Smooth muscle cell of the coronary artery (primary cell): ENCODE data around the gene ZNF318. TPM values are rescaled to one million over a fixed set of nuclear protein-coding genes. Genes with fewer than 3 reads are reported as not detected.

Experiments used
- total RNA-seq: library from RNA; depleted of rRNA; stranded (reverse); fragments of >200 nt; gene quantifications from 2 replicates; pipeline ENCODE4 v1.2.3, GENCODE V29; 2014; ENCODE audit warnings: low replicate concordance

The ZNF318 gene, protein sequence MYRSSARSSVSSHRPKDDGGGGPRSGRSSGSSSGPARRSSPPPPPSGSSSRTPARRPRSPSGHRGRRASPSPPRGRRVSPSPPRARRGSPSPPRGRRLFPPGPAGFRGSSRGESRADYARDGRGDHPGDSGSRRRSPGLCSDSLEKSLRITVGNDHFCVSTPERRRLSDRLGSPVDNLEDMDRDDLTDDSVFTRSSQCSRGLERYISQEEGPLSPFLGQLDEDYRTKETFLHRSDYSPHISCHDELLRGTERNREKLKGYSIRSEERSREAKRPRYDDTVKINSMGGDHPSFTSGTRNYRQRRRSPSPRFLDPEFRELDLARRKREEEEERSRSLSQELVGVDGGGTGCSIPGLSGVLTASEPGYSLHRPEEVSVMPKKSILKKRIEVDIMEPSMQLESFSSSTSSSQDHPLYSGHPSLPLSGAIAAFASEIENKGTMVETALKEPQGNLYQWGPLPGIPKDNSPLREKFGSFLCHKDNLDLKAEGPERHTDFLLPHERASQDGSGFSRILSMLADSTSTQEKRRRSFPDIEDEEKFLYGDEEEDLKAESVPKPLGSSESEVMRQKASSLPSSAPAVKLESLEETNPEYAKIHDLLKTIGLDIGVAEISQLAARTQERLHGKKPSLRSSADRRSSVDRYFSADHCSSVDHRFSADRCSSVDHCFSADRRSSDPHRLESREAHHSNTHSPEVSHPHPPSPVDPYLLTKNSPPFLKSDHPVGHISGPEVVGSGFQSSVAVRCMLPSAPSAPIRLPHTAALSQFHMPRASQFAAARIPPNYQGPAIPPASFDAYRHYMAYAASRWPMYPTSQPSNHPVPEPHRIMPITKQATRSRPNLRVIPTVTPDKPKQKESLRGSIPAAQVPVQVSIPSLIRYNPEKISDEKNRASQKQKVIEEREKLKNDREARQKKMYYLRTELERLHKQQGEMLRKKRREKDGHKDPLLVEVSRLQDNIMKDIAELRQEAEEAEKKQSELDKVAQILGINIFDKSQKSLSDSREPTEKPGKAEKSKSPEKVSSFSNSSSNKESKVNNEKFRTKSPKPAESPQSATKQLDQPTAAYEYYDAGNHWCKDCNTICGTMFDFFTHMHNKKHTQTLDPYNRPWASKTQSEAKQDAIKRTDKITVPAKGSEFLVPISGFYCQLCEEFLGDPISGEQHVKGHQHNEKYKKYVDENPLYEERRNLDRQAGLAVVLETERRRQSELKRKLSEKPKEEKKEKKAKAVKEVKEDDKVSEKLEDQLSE (N-terminal part only)
- 2.8 and 3.8 TPM in 2 replicates for total RNA-seq

DNA sequence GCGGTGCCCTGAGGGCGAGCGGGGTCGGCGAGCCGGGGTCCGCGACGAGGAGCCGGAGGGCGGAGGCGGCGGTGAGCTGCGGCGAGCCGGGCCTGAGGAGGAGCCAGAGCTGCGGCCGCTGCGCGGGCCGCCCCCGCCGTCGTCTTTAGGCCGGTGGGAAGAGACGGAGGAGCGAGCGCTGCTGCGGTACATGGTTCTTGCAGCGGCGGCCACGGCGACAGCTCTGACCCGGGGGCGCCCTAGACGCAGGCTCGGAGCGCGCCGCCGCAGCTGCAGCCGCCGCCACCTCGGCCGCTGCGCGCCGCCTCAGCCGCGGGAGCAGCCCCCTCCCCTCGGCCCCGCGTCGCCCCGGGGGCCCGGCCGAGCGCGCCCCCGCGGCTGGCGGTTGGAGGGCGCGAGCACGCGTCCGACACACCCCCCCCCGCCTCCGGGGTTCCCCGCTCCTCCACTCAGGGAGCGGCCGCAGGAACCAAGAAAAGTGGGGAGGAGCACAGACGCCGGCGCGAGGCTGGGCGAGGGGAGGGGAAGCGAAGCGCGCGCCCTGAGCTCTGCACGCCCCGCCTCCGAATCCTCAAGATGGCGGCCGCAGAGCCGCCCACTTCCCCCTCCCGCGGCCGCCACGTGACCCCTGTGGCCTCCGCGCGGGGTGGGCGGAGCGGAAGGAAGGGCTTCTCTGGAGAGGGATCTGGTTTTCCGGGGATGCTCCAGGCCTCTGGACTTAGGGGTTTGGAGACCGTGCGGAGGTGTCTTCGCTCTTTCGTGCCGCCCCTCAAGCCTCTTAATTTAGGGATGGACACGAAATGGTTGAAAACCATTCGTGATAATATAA lies at the start of gene ZNF318:
Gene ZNF318, minus strand, starts transcription at position 474 of the 829 bp plus-strand sequence. Its CDS starts 282 bp downstream, at position 192.

DNA sequence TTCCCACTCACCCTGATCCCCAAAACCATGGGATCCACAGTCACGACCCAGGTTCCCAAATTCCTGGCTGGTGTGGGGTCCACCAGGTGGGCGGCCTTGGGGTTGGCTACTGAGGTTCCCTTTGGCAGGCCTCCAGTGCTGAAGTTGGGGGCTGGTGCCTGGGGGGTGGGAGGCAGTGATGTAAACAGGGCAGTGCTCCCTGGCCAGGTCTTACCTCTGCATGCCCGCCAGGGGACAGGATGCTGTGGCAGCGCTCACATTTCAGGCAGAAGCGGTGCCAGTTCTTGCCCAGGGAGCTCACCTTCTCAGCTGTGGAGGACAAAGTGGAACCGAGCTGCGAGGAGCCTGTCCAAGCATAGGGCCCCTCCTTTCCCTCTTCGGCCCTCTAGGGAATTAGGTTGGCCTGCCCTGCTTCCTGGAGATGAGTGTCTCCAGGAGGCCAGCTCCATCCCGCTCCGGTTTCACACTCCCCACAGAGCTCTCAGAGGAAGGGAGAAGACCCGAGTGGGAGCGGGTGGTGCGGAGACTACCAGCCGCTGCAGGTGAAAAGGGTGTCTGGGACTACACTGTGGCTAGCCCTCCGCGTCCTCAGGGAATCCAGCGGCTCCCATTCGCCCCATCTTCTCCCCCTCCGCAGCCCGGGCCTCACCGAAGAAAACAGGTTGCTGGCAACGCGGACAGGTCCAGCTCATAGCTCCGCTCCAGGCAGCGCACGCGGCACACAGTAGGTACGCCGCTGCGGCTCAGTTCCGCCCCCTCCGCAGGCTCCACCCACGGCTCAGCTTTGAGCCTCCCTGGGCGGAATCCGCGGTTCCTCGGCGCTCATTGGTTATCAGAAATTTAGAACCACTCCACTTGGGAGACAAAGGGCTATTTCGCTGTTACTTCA lies 61.1 kb downstream of the ZNF318 start, which contains the start of gene CRIP3:
Gene CRIP3, minus strand, starts transcription at position 726 of the 889 bp plus-strand sequence. Its CDS starts 34 bp downstream, at position 692.

DNA sequence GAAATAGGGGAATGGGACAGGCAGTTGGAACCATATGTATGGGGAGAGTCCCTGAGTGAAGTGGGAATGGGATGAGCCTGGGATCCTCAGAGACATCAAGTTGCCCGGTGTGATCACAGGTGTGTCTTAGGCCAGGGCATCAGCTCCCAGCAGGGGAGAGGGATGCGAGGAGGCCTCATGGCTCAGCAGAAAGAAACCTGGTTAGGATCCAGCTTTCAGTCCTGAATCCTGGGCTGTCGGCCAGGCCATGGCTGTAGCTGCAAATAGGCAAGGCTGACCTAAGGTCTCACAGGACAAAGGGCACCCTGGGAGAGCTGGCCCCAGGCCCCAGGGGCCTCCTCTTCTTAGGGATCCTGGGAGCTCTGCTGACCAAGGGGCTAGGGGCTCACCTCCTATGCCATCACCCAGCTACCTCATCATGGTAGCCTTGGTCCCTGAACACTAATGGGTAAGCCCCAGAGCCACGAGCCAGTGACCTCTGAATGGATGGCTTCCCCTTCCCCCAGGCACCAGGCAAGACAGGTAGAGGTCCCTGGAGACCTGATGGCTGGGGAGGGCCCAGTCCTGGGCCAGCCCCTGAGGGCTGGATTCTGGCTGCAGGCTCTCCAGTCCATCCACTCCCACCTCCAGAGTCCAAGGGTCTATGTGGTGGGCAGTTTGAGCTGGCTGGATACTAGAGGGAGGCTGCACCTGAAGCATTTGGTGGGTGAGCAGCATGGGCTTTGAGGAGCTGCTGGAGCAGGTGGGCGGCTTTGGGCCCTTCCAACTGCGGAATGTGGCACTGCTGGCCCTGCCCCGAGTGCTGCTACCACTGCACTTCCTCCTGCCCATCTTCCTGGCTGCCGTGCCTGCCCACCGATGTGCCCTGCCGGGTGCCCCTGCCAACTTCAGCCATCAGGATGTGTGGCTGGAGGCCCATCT lies 71.5 kb downstream of the ZNF318 start, which contains the start of gene SLC22A7:
Gene SLC22A7, plus strand, starts transcription at position 617 of the 921 bp plus-strand sequence. Its CDS starts 99 bp downstream, at position 716.

Other genes with a start within 250 kb of the ZNF318 start
- 11.6 and 20.1 TPM in 2 replicates for gene SRF, start 198.4 kb downstream of the ZNF318 start, total RNA-seq
- 17.5 and 26.4 TPM in 2 replicates for gene CUL9, start 187.5 kb downstream of the ZNF318 start, total RNA-seq
- gene DNPH1, start 140.2 kb downstream of the ZNF318 start, total RNA-seq: 54.5 and 66.4 TPM in 2 replicates
- gene TTBK1, start 126.2 kb downstream of the ZNF318 start, total RNA-seq: under 0.01 TPM in 1 of 2 replicates, not detected in the other
- gene SLC22A7, start 71.4 kb downstream of the ZNF318 start, total RNA-seq: not detected in 2 replicates
- 0.47 TPM in 1 of 2 replicates, not detected in the other for gene CRIP3, start 60.8 kb downstream of the ZNF318 start, total RNA-seq
- gene ABCC10, start 57.9 kb upstream of the ZNF318 start, total RNA-seq: 12.3 and 12.4 TPM in 2 replicates
- 0.23 and 0.47 TPM in 2 replicates for gene DLK2, start 85.9 kb upstream of the ZNF318 start, total RNA-seq
- gene TJAP1, start 107.9 kb upstream of the ZNF318 start, total RNA-seq: 6.5 and 7.4 TPM in 2 replicates
- gene LRRC73, start 140.7 kb upstream of the ZNF318 start, total RNA-seq: 0.12 and 0.30 TPM in 2 replicates
- 110 and 288 TPM in 2 replicates for gene YIPF3, start 147.3 kb upstream of the ZNF318 start, total RNA-seq
- 16.8 and 31.5 TPM in 2 replicates for gene POLR1C, start 147.4 kb upstream of the ZNF318 start, total RNA-seq
- 17.3 and 17.7 TPM in 2 replicates for gene XPO5, start 206.4 kb upstream of the ZNF318 start, total RNA-seq
- gene POLH, start 206.5 kb upstream of the ZNF318 start, total RNA-seq: 15.7 and 22.0 TPM in 2 replicates